EH (cell line): ENCODE data around the gene FDPS.
A peak's percentile ranks its signal among the peaks of the same experiment; 100 is the strongest.

Experiments
- DNase-seq: peaks from one replicate; pipeline ENCODE4 v3.0.0-alpha.2; 2015; ENCODE audit warnings: low read depth

The FDPS gene

DNA sequence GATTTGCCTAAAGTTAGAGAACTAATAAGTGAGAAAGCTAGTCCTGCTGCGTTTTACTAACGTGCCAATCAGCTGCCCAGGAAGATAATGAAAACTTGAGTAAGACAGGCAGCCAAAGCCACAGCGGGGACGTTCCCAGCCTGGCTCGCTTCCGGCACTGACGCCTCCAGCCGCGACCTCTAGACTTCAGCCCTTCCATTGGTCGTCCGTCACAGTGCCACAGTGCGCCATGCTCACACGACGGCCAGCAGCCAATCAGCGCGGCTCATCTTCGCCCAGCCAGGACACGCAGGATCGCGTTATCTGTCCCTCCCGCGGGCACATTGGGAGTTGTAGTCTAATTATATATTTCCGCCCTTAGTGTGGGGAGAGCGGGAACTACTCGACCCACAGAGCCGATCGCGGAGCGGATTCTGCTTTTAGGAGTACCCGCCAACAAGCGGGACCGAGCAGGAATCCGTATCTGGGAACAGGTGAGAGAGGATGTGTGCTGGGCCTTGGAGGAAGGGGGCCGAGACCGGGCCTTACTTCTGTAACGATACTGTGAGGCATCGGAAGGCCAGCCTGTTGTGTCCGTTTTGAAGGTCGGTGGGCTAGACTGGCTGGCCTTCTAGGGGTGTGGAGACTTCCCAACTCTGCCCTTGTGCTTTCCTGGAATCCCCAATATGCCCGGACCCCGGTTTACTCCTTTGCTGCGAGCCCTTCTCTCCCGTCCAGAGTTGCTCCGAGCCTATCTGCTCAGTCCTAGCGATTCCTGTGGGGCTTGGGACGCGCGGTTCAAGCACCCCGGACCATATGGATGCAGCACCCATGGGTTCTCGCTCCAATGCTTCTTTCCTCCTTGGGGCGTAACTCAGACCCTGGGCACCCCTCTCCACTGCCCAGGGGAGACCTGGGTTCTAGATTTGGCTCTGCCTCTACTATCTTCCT is at the start of gene FDPS:
Gene FDPS (plus strand): TSS at position 374 of the 930 bp plus-strand sequence. CDS start 924 bp downstream, outside the sequence.
- DNase-seq = peak; percentile 100

DNA sequence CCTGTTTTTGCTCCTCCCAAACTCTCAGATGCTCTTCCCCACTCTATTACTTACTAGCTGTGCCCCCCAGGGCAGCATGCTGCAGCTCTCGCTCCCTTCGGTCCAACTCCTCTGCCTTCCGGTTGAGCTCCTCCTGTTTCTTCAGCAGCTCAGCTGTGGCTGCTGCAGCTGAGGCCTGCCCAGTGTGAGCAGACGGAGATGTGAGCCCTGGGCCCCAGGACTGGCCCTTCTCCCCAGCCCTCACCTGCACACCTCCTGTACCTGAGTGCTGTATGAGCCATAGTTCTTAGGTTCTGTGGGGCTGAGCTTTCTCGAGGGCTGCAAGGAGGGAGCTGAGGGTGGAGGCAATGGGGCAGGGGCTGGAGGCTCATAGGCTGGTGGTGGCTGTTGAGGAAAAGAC is 48.4 kb upstream of the FDPS start:
- no peak for DNase-seq

DNA sequence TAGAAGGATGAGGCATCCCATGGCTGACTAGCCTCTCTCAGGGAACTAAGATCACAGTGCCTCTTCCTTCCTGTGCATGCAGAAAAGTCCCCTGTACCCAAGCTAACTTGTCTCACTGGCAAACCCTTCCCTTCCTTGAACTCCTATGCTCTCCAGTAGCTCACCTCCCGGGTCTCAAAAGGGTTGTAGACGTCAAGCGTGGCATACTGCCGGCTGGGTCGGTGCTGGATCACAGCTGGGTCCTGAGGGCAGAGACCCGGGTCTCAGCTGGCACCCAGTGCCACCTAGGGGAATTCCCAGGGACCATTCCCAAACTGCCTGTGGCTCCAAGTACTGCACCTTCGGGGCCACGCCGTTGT is 47.2 kb upstream of the FDPS start:
- peak; percentile 39 for DNase-seq

DNA sequence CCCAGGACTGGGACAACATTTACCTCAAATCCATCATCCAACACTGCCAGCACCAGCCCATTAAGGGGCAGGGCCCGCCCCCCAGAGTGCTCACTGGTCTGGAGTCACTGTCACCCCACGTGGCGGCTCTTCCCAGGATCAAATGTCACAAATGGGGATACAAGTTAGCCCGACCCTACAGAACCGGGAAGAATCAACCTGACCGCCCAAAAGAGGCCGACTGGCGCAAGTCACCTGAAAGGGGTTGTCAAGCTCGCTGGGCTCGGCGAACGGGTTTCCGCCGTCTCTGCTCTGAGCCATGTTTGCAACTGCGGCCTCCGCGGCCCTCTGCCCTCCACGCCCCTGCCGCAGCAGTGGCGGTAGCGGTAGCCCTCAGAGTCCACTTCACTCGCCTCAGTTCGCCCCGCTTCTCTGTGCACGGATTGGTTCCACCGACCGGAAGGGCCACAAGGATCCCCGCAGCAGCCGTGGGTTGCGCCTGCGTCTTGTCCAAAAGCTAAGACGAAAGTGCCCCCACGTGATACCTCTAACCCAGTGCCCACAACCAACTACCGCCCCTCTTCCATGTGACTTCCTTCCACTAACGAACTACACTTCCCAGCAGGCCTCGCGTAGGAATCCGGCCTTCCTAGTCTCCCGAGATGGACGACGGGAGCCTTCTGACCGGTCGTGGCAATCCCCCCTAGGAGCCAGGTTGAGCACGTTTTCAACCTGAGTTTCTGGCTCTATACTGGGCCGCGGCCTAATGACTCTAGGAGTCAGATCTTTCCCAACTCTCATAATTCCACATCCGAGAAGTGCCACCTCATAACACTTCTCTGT is 46.6 kb upstream of the FDPS start, which contains the start of gene SCAMP3:
Gene SCAMP3 (minus strand): TSS at position 509 of the 822 bp plus-strand sequence. CDS start 209 bp downstream, at position 300.
- DNase-seq = peak; percentile 99

DNA sequence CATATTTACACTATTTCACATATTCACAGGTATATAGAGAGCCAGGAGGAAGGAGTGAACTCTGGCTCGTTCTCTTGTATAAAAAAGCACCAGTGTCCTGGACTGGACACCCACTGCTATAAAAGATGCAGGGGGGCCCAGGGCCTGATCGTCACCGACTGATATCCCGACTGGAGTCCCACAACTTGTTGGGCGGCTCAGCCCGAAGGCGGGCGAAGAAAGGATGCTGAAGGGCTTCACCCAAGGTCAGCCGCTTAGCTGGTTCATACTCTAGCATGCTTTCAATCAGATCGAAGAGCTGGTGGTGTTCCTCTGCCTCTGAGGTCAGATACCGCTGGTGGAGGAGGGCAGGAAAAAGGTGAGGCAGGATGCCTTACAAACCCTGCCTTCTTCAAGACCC is 45.6 kb upstream of the FDPS start:
- DNase-seq = no peak

DNA sequence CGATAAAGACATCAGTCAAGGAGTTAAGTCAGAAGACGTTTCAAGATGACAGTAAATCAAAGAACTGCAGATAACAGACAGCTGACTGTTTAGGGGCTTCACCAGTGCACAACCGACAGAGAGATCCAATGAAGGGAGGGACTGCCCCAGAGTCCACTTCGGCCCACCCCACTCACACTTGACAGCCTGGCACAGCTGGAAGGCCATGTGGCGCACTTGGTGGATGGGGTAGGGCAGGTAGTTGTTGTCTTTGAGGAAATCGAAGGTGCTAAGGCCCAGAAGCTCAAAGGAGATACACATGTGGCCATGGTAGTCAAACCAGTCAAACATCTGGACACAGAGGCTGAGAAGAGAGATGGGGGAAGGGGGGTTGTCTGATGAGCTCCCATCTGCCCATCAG is 42.1 kb upstream of the FDPS start:
- no peak for DNase-seq

DNA sequence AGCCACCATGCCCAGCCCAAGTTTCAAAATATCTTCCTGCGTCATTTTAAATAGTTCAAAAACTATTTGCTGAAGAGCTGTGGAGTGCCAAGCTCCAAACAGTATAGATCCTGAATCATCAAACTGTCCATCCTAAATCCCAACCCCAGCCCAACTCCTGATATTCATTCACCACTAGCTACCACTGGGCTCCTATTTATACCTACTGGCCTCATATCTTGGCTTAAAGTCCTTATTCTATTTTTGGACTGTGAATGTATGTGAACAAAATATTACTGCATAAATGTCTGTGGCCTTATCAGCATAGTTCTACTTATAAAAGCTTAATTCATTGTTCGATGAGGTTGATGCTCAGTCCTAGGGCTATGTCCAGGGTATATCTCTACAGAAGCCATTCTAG is 41.3 kb upstream of the FDPS start:
- no peak for DNase-seq

DNA sequence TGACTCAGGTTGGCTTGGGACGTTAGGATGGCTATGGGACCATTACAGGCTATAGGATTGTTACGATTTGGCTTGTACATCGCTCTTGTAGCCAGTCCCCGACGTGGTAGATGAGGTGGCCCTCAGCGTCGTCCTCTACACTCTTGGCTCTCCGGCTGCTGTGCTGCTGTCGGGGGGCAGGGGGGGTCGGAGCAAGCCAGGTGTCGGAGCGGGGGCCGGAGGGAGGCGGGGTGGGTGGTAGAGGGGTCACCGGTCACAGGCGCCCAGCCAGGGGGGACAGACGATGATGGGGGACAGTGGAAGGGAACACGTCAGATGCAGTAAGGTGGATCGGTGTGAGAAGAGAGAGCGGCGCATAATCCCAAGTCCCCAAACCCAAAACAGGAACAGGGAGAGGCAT is 40.0 kb upstream of the FDPS start:
- DNase-seq = no peak

DNA sequence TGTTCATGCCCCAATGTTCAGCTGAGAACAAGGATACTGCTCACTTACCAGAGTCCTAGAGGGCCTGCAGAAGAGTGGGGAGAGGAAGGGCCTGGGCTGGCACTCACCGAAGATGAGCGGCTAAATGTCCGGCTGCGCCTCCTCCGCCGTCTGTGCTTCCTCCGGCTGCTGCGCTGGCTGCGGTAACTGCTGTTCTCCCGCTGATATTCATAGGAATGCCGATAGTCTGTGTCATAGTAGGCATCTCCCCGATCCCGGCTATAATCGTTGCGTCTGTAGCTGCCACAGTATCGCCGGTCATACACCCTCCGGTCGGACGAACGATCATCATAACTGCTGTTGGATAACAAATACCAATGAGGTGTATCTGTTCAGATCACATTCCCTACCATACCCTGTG is 39.3 kb upstream of the FDPS start:
- no peak for DNase-seq

DNA sequence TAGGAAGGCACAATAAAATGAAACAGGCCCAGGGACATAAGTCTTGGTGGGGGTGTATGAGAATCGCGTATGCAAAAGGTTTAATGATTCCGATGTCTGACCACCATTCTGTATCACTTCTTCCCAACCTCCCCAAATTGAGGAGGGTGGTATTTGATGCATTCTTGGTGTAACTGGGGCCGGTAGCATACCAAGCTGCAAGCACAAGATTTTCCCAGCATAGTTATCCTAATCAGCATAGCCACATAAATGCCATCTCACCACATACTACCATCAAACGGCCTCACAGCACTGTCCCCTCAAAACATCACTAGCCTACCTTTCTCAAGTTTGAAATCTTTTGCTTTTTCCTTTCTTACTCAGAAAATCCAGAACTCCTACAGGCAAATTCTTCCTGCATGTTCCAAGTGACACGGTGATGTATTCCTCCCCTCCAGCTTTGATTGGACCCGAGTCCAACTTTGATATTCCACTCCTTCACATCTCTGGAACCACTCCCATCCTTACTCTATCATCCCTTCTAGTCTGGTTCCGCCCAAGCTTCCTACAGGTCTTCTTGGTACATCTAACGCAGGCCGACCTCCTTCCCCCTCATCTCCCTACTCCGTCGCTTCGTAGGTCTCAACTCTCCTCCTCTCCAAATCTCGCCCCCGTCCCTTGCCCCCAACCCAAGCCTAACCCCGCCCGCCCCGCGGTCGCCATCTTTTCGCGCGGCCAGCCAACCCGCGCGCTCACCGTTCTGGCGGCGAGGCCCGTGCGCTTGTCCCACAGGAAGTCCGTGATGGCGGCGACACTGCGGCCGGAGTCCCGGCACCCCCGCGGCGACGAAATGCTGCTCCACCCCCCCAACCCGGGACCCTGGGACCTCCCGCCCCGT is 36.0 kb upstream of the FDPS start:
- DNase-seq = peak; percentile 70

DNA sequence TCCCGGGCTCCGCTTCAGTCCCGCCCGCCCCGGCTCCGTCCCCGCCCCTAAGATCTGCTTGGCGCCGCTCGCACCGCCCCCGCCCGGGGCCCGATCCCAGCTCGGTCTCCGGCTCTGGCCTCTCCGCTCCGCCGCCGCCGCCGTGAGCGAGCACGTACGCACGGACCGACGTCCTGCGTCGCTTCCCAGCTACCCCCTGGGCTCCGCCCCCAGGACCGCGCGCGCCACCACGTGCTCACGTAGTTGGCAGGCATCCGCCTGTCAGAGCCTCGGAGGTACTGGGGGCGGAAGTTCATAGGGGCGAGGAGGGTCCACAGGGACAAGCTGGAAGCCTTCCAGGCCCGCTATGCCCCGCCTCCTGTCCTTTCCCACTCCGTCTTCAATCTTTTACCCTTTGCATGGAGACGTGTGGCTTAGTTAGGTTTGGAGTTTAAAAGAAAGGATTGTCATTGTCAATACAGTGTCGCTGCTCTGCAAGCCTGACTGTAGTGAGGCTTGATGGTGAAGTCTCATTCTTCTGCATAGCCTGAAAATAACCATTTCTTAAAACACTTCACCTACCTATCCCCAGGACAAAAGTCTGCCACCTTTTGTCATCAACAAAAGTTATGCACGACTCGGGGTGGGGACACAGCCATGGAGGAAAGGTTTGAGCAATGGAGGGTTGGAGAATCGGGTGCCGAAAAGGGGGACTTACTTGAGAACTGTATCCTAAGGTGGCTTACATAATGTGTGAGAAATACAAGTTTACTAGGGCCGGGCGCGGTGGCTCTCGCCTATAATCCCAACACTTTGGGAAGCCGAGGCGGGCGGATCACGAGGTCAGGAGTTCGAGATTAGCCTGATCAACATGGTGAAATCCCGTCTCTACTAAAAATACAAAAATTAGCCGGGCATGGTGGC is 35.1 kb upstream of the FDPS start, which contains the start of gene CLK2:
Gene CLK2 (minus strand): TSS at position 162 of the 903 bp plus-strand sequence. CDS start 2,527 bp downstream, outside the sequence.
- peak; percentile 93 for DNase-seq

DNA sequence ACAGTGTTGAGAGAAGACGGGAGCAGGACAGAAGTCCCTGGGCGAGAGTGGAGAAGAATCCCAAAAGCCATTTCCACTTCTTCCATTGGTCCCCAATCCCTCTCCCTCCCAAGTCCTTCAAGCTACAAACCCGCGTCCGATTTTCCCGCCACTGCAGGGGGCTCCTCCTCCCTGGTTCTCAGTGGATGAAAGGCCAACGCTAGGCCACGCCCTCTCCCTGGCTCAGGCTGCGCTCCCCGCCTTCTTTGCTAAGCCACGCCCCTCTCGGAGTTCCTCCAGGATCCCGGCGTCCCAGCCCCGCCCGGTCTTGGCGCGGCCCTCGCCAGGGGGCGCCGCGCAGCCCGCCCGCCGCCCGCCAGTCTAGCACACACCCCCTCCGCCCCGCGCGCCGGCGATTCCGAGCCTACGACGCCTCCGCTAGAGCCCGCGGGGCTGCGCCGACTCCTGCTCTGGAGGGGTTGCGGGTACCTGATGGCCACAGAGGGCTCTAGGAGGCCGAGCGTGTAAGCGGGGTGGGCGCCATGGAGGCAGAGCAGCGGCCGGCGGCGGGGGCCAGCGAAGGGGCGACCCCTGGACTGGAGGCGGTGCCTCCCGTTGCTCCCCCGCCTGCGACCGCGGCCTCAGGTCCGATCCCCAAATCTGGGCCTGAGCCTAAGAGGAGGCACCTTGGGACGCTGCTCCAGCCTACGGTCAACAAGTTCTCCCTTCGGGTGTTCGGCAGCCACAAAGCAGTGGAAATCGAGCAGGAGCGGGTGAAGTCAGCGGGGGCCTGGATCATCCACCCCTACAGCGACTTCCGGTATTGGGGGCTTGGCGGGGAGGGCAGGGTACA is 31.4 kb upstream of the FDPS start, which contains the start of gene HCN3:
Gene HCN3 (plus strand): TSS at position 394 of the 832 bp plus-strand sequence. CDS start 128 bp downstream, at position 522.
- DNase-seq = peak; percentile 96

DNA sequence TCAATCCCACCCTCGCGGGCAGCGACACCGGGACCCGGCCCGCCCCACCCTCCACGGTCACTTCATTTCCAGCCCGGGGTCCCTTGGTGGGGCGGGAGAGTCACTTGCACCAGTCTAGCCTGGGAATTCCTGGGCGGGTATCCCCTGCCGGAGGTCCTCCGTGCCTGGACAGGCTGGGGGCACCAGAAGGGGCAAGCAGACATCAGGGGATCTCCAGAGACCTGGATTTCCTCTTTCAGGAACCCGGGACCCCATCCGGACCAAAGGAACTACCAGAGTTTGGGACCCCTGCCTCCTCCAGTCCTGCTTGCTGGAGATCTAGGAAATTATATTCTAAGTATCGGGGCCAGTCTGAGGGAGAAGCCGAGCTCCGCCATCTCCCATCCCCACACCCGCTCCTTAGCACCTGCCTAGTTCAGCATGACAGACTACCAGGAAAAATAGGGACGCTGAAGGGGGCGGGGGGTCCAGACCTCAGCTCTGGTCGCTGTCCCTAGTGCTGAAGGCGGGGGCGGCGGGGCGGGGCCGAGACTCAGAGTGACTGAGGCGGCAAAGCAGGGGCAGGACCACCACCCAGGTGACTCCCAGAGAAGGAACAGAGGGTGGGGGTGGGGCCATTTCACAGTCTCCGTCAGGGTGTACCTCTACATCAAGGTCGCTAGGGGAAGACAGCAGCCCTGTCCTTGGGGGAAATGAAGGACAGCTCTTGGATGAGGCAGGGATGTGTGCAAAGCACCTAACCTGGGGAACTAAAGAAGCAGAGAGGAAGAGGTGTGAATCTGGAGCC is 30.6 kb upstream of the FDPS start:
- DNase-seq = peak; percentile 45

DNA sequence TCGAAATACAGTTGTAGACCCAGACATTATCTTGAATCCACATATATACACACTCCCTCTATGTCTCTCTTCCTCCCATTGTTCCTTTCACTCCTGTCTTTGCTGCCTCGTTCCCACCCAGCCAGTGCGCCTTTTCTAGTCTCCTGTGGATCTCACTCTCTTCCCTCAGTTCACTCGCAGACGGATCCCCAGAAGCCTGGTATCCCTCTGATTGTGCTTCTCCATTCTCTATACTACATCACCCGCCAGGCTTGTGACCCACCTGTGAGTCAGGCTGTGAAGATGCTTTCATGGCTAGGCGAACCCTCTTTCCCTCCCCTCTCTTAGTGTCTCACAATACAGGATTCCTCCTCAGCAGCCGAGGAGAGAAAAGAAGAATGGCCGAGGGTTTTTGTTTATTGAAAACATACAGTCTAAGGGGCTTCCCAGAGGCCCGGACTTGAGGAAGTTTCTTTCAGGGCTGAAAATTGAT is 29.9 kb upstream of the FDPS start:
- DNase-seq = no peak

DNA sequence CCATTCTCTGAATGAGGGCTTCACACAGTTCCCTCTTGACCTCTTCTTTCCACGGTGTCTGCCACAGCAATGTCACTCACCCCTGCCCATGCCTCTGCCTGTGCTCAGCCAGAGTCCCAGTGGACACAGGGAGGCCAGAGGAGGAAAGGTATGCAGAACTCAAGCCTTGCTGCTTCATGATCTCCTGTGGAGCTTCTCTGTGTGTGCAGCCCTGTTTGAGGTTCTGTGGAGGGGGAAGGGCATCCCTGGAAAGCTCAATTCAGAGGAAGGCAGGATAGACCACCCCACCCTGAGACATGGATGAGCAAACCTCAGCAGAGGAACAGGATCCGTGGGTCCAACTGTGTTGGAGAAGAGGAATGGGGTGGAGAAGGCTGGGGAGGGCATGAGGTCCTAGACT is 29.4 kb upstream of the FDPS start:
- DNase-seq = no peak

DNA sequence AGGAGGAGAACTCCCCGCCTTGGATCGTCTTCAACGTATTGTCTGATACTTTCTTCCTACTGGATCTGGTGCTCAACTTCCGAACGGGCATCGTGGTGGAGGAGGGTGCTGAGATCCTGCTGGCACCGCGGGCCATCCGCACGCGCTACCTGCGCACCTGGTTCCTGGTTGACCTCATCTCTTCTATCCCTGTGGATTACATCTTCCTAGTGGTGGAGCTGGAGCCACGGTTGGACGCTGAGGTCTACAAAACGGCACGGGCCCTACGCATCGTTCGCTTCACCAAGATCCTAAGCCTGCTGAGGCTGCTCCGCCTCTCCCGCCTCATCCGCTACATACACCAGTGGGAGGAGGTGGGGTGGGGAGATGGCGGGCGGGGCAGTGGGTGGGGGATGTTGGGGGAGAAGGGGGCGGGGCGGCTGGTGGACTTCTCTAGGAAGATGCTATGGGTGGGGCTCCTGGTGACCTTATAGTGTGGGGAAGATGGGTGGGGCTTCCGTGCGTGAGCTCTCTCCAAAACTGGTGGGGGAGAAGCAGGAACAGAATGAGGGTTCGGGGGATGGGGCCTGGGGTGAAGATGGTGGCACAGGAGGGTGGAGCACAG is 26.1 kb upstream of the FDPS start:
- DNase-seq = no peak

DNA sequence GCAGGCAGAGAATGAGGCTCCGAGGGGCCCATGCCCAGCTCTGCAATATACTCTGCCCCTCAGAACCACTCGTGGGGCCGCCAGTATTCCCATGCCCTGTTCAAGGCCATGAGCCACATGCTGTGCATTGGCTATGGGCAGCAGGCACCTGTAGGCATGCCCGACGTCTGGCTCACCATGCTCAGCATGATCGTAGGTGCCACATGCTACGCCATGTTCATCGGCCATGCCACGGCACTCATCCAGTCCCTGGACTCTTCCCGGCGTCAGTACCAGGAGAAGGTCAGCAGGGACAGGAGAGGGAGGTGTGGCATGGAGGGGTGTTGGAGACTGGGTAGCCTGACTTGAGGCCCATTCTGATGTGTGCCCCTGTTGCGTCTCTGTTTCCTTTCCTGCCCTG is 24.2 kb upstream of the FDPS start:
- no peak for DNase-seq

DNA sequence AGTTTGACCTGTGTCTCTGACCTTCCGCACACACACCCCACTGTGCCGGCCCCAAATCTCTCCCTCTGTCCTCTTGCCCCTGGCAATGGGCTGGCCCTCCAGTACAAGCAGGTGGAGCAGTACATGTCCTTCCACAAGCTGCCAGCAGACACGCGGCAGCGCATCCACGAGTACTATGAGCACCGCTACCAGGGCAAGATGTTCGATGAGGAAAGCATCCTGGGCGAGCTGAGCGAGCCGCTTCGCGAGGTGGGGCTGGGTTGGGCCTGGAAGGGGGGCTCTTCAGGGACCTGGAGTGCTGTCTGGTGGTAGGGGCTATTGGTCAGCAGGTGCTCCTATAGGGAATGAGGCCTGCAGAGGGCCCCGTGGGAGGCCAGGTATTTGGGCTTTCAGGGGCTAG is 23.6 kb upstream of the FDPS start:
- DNase-seq = no peak
